Esophagus squamous epithelium (tissue), 4 donors: Measurements from ENCODE around the gene PRL.

ENCODE experiments used
- POLR2A ChIP-seq, 4 donors: fragments of 450-650 bp; IDR thresholded peaks; one replicate each; pipeline ENCODE4 v1.6.1; 2017; ENCODE audit warnings: antibody characterized with exemption in 4 of 4, mild to moderate bottlenecking in 4 of 4, moderate library complexity in 3 of 4
- TF ChIP-seq, protein P1 (sequence below), 6 experiments: fragments of 450-650 bp in 4 of 6; fragments of 200-600 bp in 2 of 6; sonication (generic) in 2 of 6; IDR thresholded peaks; one replicate each; pipeline ENCODE4 v1.5.1; 2016 to 2019; ENCODE audit warnings: antibody characterized with exemption in 6 of 6, mild to moderate bottlenecking in 4 of 6, moderate library complexity in 4 of 6

DNA sequence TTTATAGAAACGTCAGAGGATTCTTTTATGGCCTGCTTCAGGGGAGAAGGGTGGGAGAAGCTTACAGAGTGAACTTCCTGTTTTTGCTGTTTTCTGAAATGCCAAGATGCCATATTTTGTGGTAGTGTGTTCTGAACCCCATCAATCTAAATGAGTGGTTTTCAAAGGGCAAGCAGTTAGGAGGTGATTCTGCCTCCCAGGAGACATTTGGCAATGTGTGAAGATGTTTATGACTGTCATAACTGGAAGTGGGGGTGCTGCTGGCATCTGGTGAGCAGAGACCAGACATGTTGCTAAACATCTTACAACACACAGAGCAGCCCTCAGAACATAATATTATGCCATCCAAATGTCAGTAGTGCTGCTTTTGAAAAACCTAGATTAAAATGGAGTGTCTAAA lies 6.0 kb upstream of the PRL start:
- TF ChIP-seq, protein P1, sequence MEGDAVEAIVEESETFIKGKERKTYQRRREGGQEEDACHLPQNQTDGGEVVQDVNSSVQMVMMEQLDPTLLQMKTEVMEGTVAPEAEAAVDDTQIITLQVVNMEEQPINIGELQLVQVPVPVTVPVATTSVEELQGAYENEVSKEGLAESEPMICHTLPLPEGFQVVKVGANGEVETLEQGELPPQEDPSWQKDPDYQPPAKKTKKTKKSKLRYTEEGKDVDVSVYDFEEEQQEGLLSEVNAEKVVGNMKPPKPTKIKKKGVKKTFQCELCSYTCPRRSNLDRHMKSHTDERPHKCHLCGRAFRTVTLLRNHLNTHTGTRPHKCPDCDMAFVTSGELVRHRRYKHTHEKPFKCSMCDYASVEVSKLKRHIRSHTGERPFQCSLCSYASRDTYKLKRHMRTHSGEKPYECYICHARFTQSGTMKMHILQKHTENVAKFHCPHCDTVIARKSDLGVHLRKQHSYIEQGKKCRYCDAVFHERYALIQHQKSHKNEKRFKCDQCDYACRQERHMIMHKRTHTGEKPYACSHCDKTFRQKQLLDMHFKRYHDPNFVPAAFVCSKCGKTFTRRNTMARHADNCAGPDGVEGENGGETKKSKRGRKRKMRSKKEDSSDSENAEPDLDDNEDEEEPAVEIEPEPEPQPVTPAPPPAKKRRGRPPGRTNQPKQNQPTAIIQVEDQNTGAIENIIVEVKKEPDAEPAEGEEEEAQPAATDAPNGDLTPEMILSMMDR (IDR thresholded peaks at IDR 0.05), result no peak
- no peak for TF ChIP-seq POLR2A (IDR thresholded peaks at IDR 0.05)
